Measurements from ENCODE around the gene IRGC.

DNA sequence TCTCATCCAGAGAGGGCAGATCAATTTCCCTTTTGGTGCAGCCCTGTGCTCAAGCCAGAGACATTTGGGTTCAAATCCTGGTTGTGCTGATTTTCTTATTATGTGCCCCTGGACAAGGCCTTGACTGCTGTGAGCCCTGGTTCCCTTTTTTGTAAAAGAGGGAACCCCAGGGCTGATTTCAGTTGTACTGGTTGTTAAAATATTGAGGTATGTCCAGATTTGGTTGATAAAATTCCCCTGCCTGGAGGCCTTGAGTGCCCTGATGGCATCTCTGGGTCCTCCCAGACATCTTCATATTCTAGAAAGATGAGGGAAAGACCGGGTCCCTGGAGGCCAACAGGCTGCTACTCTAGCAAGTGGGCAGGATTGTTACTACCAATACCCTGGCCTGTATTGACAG, 31.6 kb upstream of the IRGC start:
- TF ChIP-seq SP1 (IDR thresholded peaks at IDR 0.05) (no peak), HDGF (IDR thresholded peaks at IDR 0.05; ENCODE audit: borderline replicate concordance) (no peak), FOXK2 (IDR thresholded peaks at IDR 0.05) (no peak), NFRKB (IDR thresholded peaks at IDR 0.05) (no peak), FOXA1 (IDR thresholded peaks at IDR 0.05) (no peak), FOXM1 (IDR thresholded peaks at IDR 0.05; ENCODE audit: borderline replicate concordance) (no peak), TARDBP (IDR thresholded peaks at IDR 0.05) (no peak), BHLHE40 (IDR thresholded peaks at IDR 0.05; ENCODE audit: borderline replicate concordance) (no peak), L3MBTL2 (conservative IDR thresholded peaks at IDR 0.05) (no peak), CTBP1 (IDR thresholded peaks at IDR 0.05; ENCODE audit: borderline replicate concordance) (no peak)
- TF ChIP-seq, protein P1, sequence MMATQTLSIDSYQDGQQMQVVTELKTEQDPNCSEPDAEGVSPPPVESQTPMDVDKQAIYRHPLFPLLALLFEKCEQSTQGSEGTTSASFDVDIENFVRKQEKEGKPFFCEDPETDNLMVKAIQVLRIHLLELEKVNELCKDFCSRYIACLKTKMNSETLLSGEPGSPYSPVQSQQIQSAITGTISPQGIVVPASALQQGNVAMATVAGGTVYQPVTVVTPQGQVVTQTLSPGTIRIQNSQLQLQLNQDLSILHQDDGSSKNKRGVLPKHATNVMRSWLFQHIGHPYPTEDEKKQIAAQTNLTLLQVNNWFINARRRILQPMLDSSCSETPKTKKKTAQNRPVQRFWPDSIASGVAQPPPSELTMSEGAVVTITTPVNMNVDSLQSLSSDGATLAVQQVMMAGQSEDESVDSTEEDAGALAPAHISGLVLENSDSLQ (IDR thresholded peaks at IDR 0.05): no peak
